ENCODE measurements around the gene PTPRD. TPM values are rescaled to one million over a fixed set of nuclear protein-coding genes. Genes with fewer than 3 reads are reported as not detected.

Gene PTPRD
- total and polyA plus RNA-seq, 2 experiments from 2014 or later = 11.5 to 58.0 TPM

- TF ChIP-seq ZNF462 (CRISPR knock-in tag; IDR thresholded peaks at IDR 0.05) (no peak), EZH2phosphoT487 (IDR thresholded peaks at IDR 0.05; ENCODE audit: unreplicated experiment) (no peak), ZNF114 (CRISPR knock-in tag; IDR thresholded peaks at IDR 0.05) (no peak), ETS1 (IDR thresholded peaks at IDR 0.05) (no peak), NANOG (IDR thresholded peaks at IDR 0.05; ENCODE audit: borderline replicate concordance) (no peak), POLR2AphosphoS5 (IDR thresholded peaks at IDR 0.05; ENCODE audit: low read depth) (no peak)
Measured at GRCh38 chr9:10651012-10651411, 38.2 kb upstream of the PTPRD start (continued).

- H3K27ac Mint-ChIP-seq = no peak overlapping the region
- ATAC-seq = no peak
- Histone ChIP-seq H3K79me2 (replicated peaks; ENCODE audit: insufficient read depth) (no peaks in the 10 kb centered on the region), H2AFZ (no peak overlapping the region), H3K27ac (ENCODE audit: low read depth) (no peak overlapping the region), H4K20me1 (replicated peaks; ENCODE audit: insufficient read depth) (no peaks in the 10 kb centered on the region), H3K36me3 (ENCODE audit: insufficient read depth) (no peaks in the 10 kb centered on the region), H3K27me3 (ENCODE audit: insufficient read depth) (no peaks in the 10 kb centered on the region), H3K4me2 (no peak overlapping the region), H3F3A (replicated peaks; ENCODE audit: low read depth) (no peaks in the 10 kb centered on the region), H3K4me1 (ENCODE audit: insufficient read depth) (no peaks in the 10 kb centered on the region), H3K4me3 (no peak overlapping the region), H3K9me2 (ENCODE audit: insufficient read depth) (no peaks in the 10 kb centered on the region; the same call in 1 of the 2 replicates)
- no peak overlapping the region for H3K4me3 Mint-ChIP-seq
- TF ChIP-seq ZNF114 (CRISPR knock-in tag; IDR thresholded peaks at IDR 0.05) (no peak), CREB1 (CRISPR knock-in tag; IDR thresholded peaks at IDR 0.05; ENCODE audit: low read depth) (no peak), EZH2 (IDR thresholded peaks at IDR 0.05; ENCODE audit: low read depth, unreplicated experiment) (no peak), EZH2phosphoT487 (IDR thresholded peaks at IDR 0.05; ENCODE audit: unreplicated experiment) (no peak), STAT1 (IDR thresholded peaks at IDR 0.05; ENCODE audit: unreplicated experiment) (no peak), REST (IDR thresholded peaks at IDR 0.05; ENCODE audit: unreplicated experiment) (no peak)
- H3K9me3 Mint-ChIP-seq = peaks cover 19% of the 10 kb centered on the region
- no peaks in the 10 kb centered on the region; the same call in 2 of the 3 replicates for H3K36me3 Mint-ChIP-seq (ENCODE audit: low read depth)
- DNase-seq (ENCODE audit: low spot score) = no peak
- H3K4me1 Mint-ChIP-seq = no peaks in the 10 kb centered on the region
- H3K27me3 Mint-ChIP-seq (ENCODE audit: insufficient read depth, low read depth, poor library complexity) = no peaks in the 10 kb centered on the region
Measured at GRCh38 chr9:10649076-10649475, 36.3 kb upstream of the PTPRD start.
